Endothelial cell of umbilical vein (primary cell): Measurements from ENCODE around the gene BMP10. TPM values are rescaled to one million over a fixed set of nuclear protein-coding genes. Genes with fewer than 3 reads are reported as not detected.

ENCODE experiments used
- BruUV-seq: library from RNA; stranded (reverse); fragments of 400-500 nt; replicated peaks from 2 replicates; lab custom pipeline; 2021; lab: Mats Ljungman, UMichigan
- CTCF ChIA-PET: fragments of 300-600, 350-600 bp; sonication (Branson Sonifier 250); formaldehyde crosslinking; loops from one replicate; lab custom pipeline; 2021; ENCODE audit warnings: antibody characterized with exemption, inconsistent platforms; lab: Charles Lee
- POLR2A ChIA-PET: fragments of 300-600, 350-600 bp; sonication (Branson Sonifier 250); formaldehyde crosslinking; loops from one replicate; lab custom pipeline; 2021; ENCODE audit warnings: antibody characterized with exemption, inconsistent platforms; lab: Charles Lee
- DNase-seq: peaks from one replicate; pipeline ENCODE4 v3.0.0-alpha.2; 2011; ENCODE audit warnings: low read depth, low spot score
- FAIRE-seq: peaks from 2 replicates; lab custom pipeline; 2011; peaks lifted over from hg19 to GRCh38; lab: Jason Lieb, UNC
- H2AFZ ChIP-seq: 2 replicates; pipeline ENCODE4 v1.6.0; 2012; ENCODE audit warnings: low read depth, low read length, control low read depth, inconsistent platforms
- H3K27ac ChIP-seq: 2 replicates; pipeline ENCODE4 v1.5.1; 2011; ENCODE audit warnings: low read depth, mild to moderate bottlenecking, control low read depth, low read length, moderate library complexity; ENCODE audit not compliant: insufficient read depth
- H3K27me3 ChIP-seq, 2 experiments: 2 replicates each; pipeline versions ENCODE4 v1.6.0 to v1.6.1; 2011; ENCODE audit warnings: low read length in 2 of 2, mixed read lengths in 1 of 2; ENCODE audit not compliant: control insufficient read depth in 2 of 2, insufficient read depth in 2 of 2
- H3K36me3 ChIP-seq, 2 experiments: 2 replicates in 1 of 2; 3 replicates in 1 of 2; pipeline ENCODE4 v1.5.1; 2011; ENCODE audit warnings: low read length in 2 of 2, mild to moderate bottlenecking in 1 of 2, moderate library complexity in 1 of 2; ENCODE audit not compliant: control insufficient read depth in 2 of 2, insufficient read depth in 2 of 2; ENCODE audit errors: extremely low read depth in 1 of 2
- H3K4me1 ChIP-seq: 3 replicates; pipeline ENCODE4 v1.5.1; 2011; ENCODE audit warnings: mild to moderate bottlenecking, low read length; ENCODE audit not compliant: control insufficient read depth, insufficient read depth; ENCODE audit errors: extremely low read depth
- H3K4me2 ChIP-seq: 2 replicates; pipeline ENCODE4 v1.6.1; 2011; ENCODE audit warnings: low read length, control low read depth, mixed read lengths; ENCODE audit not compliant: insufficient read depth
- H3K4me3 ChIP-seq, 3 experiments: fragments of 200-600 bp in 1 of 3; sonication (generic), shearing (Covaris generic) in 1 of 3; replicated peaks in 1 of 3; 2 replicates each; pipeline ENCODE4 v1.5.1; 2011 to 2016; ENCODE audit warnings: control low read depth in 3 of 3, low read length in 3 of 3, mild to moderate bottlenecking in 2 of 3, inconsistent platforms in 1 of 3, low read depth in 1 of 3, moderate library complexity in 1 of 3; ENCODE audit not compliant: insufficient read depth in 1 of 3
- H3K79me2 ChIP-seq: 2 replicates; pipeline ENCODE4 v1.6.0; 2012; ENCODE audit warnings: low read length, inconsistent platforms; ENCODE audit not compliant: control insufficient read depth, insufficient read depth
- H3K9ac ChIP-seq: replicated peaks from 2 replicates; pipeline ENCODE3; 2011; ENCODE audit warnings: low read length, control low read depth; ENCODE audit not compliant: insufficient read depth; ENCODE audit errors: extremely low read depth
- H3K9me1 ChIP-seq: replicated peaks from 3 replicates; pipeline ENCODE4 v1.6.0; 2011; ENCODE audit warnings: mild to moderate bottlenecking, low read length; ENCODE audit not compliant: control insufficient read depth, insufficient read depth; ENCODE audit errors: extremely low read depth
- H3K9me3 ChIP-seq: replicated peaks from 2 replicates; pipeline ENCODE4 v1.5.1; 2012; ENCODE audit warnings: low read length, inconsistent platforms; ENCODE audit not compliant: control insufficient read depth, insufficient read depth
- H4K20me1 ChIP-seq: replicated peaks from 2 replicates; pipeline ENCODE3; 2011; ENCODE audit warnings: mild to moderate bottlenecking, low read length; ENCODE audit not compliant: control insufficient read depth, insufficient read depth; ENCODE audit errors: extremely low read depth
- EZH2 ChIP-seq: IDR thresholded peaks from 2 replicates; pipeline ENCODE4 v1.6.1; 2012; ENCODE audit warnings: borderline replicate concordance, low read depth, mild to moderate bottlenecking, moderate library complexity, low read length, inconsistent platforms; ENCODE audit not compliant: severe bottlenecking
- FOS ChIP-seq: IDR thresholded peaks from 2 replicates; pipeline ENCODE4 v1.6.1; 2011; ENCODE audit warnings: mild to moderate bottlenecking, low read length, moderate library complexity, borderline replicate concordance; ENCODE audit not compliant: insufficient read depth
- GATA2 ChIP-seq: IDR thresholded peaks from 2 replicates; pipeline ENCODE4 v1.7.0; 2011; ENCODE audit warnings: low read depth, mild to moderate bottlenecking, moderate library complexity, mixed read lengths, low read length; ENCODE audit not compliant: insufficient read length, insufficient read depth
- JUN ChIP-seq: IDR thresholded peaks from 2 replicates; pipeline ENCODE4 v1.6.1; 2011; ENCODE audit warnings: borderline replicate concordance, low read depth; ENCODE audit not compliant: insufficient read length, insufficient read depth
- MYC ChIP-seq: IDR thresholded peaks from one replicate; pipeline ENCODE4 v1.6.1; 2011; ENCODE audit warnings: mild to moderate bottlenecking, low read depth, low read length
- POLR2A ChIP-seq: IDR thresholded peaks from 2 replicates; pipeline ENCODE4 v1.6.1; 2012; ENCODE audit warnings: low read depth, mild to moderate bottlenecking, control low read depth, low read length
- POLR2AphosphoS5 ChIP-seq: IDR thresholded peaks from 2 replicates; pipeline ENCODE4 v1.6.1; 2012; ENCODE audit warnings: low read depth, mild to moderate bottlenecking, control low read depth, low read length, moderate library complexity; ENCODE audit not compliant: insufficient read depth
- dilution Hi-C: fragments of 300-500 bp; cut with MboI; formaldehyde crosslinking; loops from one replicate; pipeline ENCODE4 v1.15.0; 2019; ENCODE audit warnings: low sequenced_read_pairs; ENCODE audit not compliant: extremely low pct_ligation_motif_present
- intact Hi-C: fragments of 100-400 bp; cut with micrococcal nuclease; formaldehyde crosslinking; loops from one replicate; pipeline ENCODE4 v1.10.0; 2022
- polyA plus RNA-seq, 4 experiments: library from polyadenylated mRNA; depleted of rRNA in 3 of 4; stranded (reverse) in 3 of 4; unstranded in 1 of 4; fragments of >200 nt; gene quantifications; 2 replicates each; pipeline versions ENCODE4 v1.2.1 to v1.2.3, GENCODE V29; 2011 to 2012; ENCODE audit warnings: missing spikeins in 1 of 4
- total RNA-seq: library from RNA; stranded (reverse); gene quantifications from 2 replicates; pipeline ENCODE4 v1.2.3, GENCODE V29; 2021
- TF ChIP-seq, protein P1 (sequence below): IDR thresholded peaks from 2 replicates; pipeline ENCODE4 v1.6.1; 2011; ENCODE audit not compliant: insufficient read depth, insufficient read length
- TF ChIP-seq, protein P2 (sequence below), 2 donors: IDR thresholded peaks; 1 replicate in 1 of 2; 2 replicates in 1 of 2; pipeline ENCODE4 v1.5.1; 2011; ENCODE audit warnings: low read length in 2 of 2, mild to moderate bottlenecking in 2 of 2, moderate library complexity in 2 of 2, control low read depth in 1 of 2, inconsistent platforms in 1 of 2, low read depth in 1 of 2; ENCODE audit not compliant: insufficient read depth in 1 of 2; ENCODE audit errors: extremely low read depth in 1 of 2

The BMP10 gene
- total and polyA plus RNA-seq, 2 donors (not counting 3 experiments of a cell fraction or from before 2014, with no cell fraction given), result not detected

DNA sequence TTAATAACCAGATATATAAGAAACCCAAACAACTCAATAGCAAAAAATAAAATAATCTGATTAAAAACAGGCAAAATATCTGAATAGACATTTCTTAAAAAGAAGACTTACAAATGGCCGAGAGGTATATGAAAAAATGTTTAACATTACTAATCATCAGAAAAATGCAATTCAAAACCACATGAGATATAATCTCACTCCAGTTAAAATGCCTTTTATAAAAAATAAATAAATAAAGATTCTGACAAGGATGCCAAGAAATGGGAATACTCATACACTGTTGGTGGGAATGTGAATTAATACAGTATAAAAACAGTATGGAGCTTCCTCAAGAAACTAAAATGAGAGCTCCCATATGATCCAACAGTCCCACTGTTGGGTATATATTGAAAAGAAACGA lies 33.9 kb upstream of the BMP10 start:
- Histone ChIP-seq H3K4me2 (no peak overlapping the region), H3K9me1 (no peaks in the 10 kb centered on the region), H3K9ac (no peak overlapping the region), H3K79me2 (no peaks in the 10 kb centered on the region), H3K27me3 (peaks cover 0 to 2% of the 10 kb centered on the region in 2 experiments), H3K36me3 (no peaks in the 10 kb centered on the region), H3K4me1 (peaks cover 32% of the 10 kb centered on the region), H3K27ac (no peak overlapping the region), H2AFZ (no peak overlapping the region), H3K4me3 (no peak overlapping the region), H3K9me3 (no peaks in the 10 kb centered on the region), H4K20me1 (no peaks in the 10 kb centered on the region)
- no peak for TF ChIP-seq JUN
- intact Hi-C loops, result loop anchor here (5.0 kb wide), 1 partner anchor 438 kb away; the partner anchor contains the start of genes APLF and FBXO48
- ChIA-PET POLR2A (no interaction called here), CTCF (interaction anchor here (1.9 kb wide), 1 partner anchor 20 kb away, joined by 5 read pairs; no protein-coding TSS in a partner anchor)
- no TSS peak for BruUV-seq
- dilution Hi-C loops, result no loop called here
- DNase-seq (no peak), FAIRE-seq (no peak)

DNA sequence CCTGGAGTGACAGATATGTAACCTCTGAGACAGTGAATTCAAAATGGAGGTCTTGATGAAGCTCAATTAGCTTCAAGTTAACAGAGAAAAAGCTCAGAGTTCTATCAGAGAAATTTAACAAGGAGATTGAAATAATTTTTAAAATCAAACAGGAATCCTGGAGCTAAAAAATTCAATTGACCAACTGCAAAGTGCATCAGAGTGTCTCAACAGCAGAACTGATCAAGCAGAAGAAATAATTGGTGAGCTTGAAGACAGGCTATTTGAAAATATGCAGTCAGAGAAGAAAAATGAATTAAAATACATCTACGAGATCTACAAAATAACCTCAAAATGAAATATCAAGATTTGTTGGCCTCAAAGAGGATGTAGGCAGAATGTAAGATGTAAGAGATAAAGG lies 30.4 kb upstream of the BMP10 start:
- Histone ChIP-seq H3K79me2 (no peaks in the 10 kb centered on the region), H2AFZ (no peak overlapping the region), H3K4me2 (no peak overlapping the region), H4K20me1 (no peaks in the 10 kb centered on the region), H3K27me3 (peaks cover 0 to 2% of the 10 kb centered on the region in 2 experiments), H3K4me1 (peaks cover 6% of the 10 kb centered on the region), H3K9ac (no peak overlapping the region), H3K9me1 (no peaks in the 10 kb centered on the region), H3K9me3 (no peaks in the 10 kb centered on the region), H3K36me3 (no peaks in the 10 kb centered on the region), H3K27ac (no peak overlapping the region), H3K4me3 (no peak overlapping the region)
- ChIA-PET CTCF (interaction anchor here (0.6 to 4.0 kb wide), 7 partner anchors 11 to 438 kb away, joined by 3 to 27 read pairs (median 5); no protein-coding TSS in a partner anchor), POLR2A (no interaction called here)
- TF ChIP-seq, protein P1, sequence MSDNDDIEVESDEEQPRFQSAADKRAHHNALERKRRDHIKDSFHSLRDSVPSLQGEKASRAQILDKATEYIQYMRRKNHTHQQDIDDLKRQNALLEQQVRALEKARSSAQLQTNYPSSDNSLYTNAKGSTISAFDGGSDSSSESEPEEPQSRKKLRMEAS, result no peak
- TF ChIP-seq, protein P2, sequence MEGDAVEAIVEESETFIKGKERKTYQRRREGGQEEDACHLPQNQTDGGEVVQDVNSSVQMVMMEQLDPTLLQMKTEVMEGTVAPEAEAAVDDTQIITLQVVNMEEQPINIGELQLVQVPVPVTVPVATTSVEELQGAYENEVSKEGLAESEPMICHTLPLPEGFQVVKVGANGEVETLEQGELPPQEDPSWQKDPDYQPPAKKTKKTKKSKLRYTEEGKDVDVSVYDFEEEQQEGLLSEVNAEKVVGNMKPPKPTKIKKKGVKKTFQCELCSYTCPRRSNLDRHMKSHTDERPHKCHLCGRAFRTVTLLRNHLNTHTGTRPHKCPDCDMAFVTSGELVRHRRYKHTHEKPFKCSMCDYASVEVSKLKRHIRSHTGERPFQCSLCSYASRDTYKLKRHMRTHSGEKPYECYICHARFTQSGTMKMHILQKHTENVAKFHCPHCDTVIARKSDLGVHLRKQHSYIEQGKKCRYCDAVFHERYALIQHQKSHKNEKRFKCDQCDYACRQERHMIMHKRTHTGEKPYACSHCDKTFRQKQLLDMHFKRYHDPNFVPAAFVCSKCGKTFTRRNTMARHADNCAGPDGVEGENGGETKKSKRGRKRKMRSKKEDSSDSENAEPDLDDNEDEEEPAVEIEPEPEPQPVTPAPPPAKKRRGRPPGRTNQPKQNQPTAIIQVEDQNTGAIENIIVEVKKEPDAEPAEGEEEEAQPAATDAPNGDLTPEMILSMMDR (IDR thresholded peaks at IDR 0.05; ENCODE audit: extremely low read depth in 1 of 2, insufficient read depth in 1 of 2, low read depth in 1 of 2, low read length in 2 of 2), result no peak
- TF ChIP-seq POLR2AphosphoS5 (no peak), MYC (no peak), GATA2 (no peak), POLR2A (no peak), EZH2 (no peak), FOS (no peak), JUN (no peak)
- FAIRE-seq (no peak), DNase-seq (no peak)
- intact Hi-C loops (loop anchor here (1.0 to 2.0 kb wide), 2 partner anchors 151 to 192 kb away; no protein-coding TSS in a partner anchor), dilution Hi-C loops (no loop called here)
- no TSS peak for BruUV-seq
